Amygdala (tissue), 56 donors: ENCODE measurements around the gene C12orf60.

ENCODE experiments used
- DNase-seq, 56 donors: peaks; one replicate each; lab custom pipeline; 2025; lab: John Stamatoyannopoulos, UW

Gene C12orf60

GRCh38 chr12:14833336-14833735, 29.9 kb downstream of the C12orf60 start:
- no peak for DNase-seq

- DNase-seq, result no peak
Observed at GRCh38 chr12:14833952-14834351, 30.5 kb downstream of the C12orf60 start.

- no peak for DNase-seq
Observed at GRCh38 chr12:14834509-14834908, 31.0 kb downstream of the C12orf60 start.

- no peak for DNase-seq
Observed at GRCh38 chr12:14836336-14837210, 33.1 kb downstream of the C12orf60 start.

GRCh38 chr12:14839262-14839661, 35.8 kb downstream of the C12orf60 start:
- no peak for DNase-seq

GRCh38 chr12:14840616-14841015, 37.1 kb downstream of the C12orf60 start:
- no peak for DNase-seq

- DNase-seq, result no peak
Observed at GRCh38 chr12:14841761-14842160, 38.3 kb downstream of the C12orf60 start.

GRCh38 chr12:14842315-14842714, 38.8 kb downstream of the C12orf60 start:
- DNase-seq, result no peak

GRCh38 chr12:14843425-14843887, 40.0 kb downstream of the C12orf60 start, which contains the start of gene ART4:
Gene ART4 (minus strand): TSS chr12:14843526. CDS start chr12:14843113, 413 bp downstream.
- DNase-seq, result no peak

- DNase-seq, result no peak
Observed at GRCh38 chr12:14844401-14844800, 40.9 kb downstream of the C12orf60 start.

GRCh38 chr12:14845350-14845750, 41.9 kb downstream of the C12orf60 start:
- DNase-seq, result peak in 13 of 56 donors; percentile 3 to 71 (median 10)

GRCh38 chr12:14846042-14846587, 42.6 kb downstream of the C12orf60 start:
- no peak for DNase-seq

GRCh38 chr12:14846876-14847580, 43.6 kb downstream of the C12orf60 start:
- no peak for DNase-seq

GRCh38 chr12:14849661-14850060, 46.2 kb downstream of the C12orf60 start:
- no peak for DNase-seq

GRCh38 chr12:14850929-14851663, 47.6 kb downstream of the C12orf60 start:
- DNase-seq, result no peak

- DNase-seq, result no peak
Observed at GRCh38 chr12:14852880-14853279, 49.4 kb downstream of the C12orf60 start.

GRCh38 chr12:14853961-14854360, 50.5 kb downstream of the C12orf60 start:
- no peak for DNase-seq

- DNase-seq, result no peak
Observed at GRCh38 chr12:14854586-14855183, 51.2 kb downstream of the C12orf60 start.

- no peak for DNase-seq
Observed at GRCh38 chr12:14858513-14858912, 55.0 kb downstream of the C12orf60 start.

- DNase-seq, result no peak
Observed at GRCh38 chr12:14860490-14860889, 57.0 kb downstream of the C12orf60 start.
